ENCODE results near the gene TMEM132D.

TMEM132D gene

DNA sequence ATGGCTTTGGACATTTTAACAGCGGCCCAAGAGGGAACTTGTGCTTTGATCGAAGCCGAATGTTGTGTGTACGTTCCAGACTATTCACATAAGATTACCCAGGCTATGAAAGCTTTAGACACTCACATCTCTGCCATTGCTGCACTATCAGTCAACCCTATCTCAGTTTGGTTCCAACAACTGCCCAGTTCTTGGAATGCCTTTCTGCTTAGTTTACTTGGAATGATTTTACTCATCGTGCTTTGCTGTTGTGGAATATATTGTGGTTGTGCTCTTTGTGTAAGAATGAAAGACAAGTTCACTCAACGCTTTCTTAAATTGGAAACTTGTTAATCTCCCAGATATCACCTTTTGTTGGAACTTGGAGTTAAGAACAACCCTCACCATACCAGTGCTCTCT, 552.3 kb downstream of the TMEM132D start:
- no peak for DNase-seq (ENCODE audit: low read depth in 2 of 2)

- no peak for DNase-seq (ENCODE audit: low read depth in 2 of 2)
Measured at GRCh38 chr12:129339336-129339735, 564.5 kb downstream of the TMEM132D start.

DNA sequence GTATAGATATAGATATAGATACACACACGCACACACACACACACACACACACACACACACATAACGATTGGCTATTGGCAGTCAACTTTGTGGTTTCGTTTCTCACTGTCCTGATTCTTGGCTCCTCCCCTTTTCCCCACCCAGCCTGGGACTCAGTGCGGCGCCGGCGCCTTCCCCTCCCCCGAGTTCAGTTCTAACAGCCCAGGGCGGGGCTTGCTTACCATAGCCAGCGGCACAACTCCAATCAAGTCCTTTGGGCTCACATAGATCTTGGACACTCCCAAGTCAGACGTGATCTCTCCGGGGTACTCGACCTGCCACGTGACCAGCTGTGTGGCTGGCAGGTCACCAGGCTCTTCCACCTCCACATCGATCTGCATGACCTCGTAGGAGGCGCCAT, 566.4 kb downstream of the TMEM132D start:
- no peak for DNase-seq (ENCODE audit: low read depth in 2 of 2)

DNA sequence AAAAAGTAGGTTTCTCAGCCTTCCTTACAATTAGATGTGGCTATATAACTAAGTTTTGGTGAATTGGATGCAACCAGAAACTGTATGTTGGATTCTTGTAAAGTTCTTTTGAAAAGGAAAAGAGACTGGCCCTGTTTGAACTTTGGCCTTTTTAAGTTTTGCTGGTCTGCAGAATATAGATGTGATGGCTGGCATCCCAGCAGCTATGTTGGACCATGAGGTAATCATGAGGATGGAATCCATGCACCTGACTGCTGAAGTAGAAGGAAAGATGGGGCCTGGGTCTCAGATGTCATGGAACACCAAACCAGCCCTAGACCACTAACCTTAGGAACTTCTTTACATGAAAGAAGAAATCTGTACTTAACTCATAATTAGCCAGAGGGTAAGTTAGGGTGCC, 568.1 kb downstream of the TMEM132D start:
- DNase-seq (ENCODE audit: low read depth in 2 of 2) = no peak

DNA sequence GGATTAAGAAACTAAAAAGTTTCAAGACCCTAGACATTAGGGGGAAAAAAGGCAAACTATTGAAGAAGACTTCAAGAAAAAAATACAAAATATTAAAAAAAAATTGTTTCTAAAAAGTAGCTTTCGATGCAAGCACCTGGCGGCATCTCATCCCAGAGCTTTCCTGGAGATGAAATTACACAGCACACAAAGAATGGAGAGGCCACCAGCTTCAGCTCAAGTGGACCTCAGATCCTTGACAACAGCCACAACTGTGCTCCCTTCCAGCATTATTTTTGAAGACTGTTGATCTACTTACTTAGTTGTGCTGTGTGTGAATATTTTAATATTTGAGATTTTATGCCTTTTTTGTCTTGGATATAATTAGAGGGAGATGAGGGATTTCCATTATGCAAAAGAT, 571.5 kb downstream of the TMEM132D start:
- no peak for DNase-seq (ENCODE audit: low read depth in 2 of 2)

GRCh38 chr12:129331356-129332085, 572.3 kb downstream of the TMEM132D start:
- no peak for DNase-seq (ENCODE audit: low read depth in 2 of 2)

- DNase-seq (ENCODE audit: low read depth in 2 of 2) = no peak
Measured at GRCh38 chr12:129328235-129328634, 575.6 kb downstream of the TMEM132D start.

DNA sequence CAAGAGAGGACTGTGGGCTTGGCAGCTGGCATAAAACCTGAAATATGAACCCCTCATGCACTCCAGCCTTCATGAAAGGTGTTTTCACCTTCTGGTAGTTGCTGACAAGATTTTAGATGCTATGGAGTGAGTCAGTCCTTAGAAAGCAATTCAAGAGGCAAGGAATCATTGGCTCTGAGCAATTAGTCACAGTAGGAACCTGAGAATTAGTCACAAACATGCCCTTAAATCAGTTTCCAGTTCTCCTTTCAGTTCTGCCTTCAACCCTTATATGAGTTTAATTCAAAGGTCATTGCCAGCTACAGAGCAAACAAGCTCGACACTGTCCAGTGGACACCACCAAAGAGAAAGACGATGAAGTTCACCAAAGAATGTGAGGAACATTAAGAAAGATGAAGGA, 578.3 kb downstream of the TMEM132D start:
- DNase-seq (ENCODE audit: low read depth in 2 of 2) = no peak

- DNase-seq (ENCODE audit: low read depth in 2 of 2) = no peak
Measured at GRCh38 chr12:129312048-129312447, 591.8 kb downstream of the TMEM132D start.

DNA sequence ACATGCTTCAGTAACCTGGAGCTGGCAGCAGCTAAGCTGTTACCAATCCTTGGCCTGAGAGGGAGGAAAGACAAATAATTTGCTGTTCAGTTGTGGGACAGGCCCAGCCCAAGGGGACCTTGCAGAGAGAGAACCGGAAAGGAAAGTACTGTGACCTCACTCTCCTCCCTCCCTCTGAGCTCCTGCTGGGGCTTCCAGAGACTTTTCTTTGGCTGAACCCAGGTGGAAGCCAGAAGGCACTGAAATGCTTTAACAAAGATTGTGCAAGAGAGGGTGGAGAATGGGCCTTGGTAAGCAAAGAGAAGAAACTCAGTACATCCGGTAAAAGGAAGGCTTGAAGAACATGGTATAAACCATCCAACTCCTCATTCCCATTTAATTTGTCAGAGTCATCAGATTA, 593.5 kb downstream of the TMEM132D start:
- DNase-seq (ENCODE audit: low read depth in 2 of 2) = no peak

GRCh38 chr12:129305851-129306250, 598.0 kb downstream of the TMEM132D start:
- DNase-seq (ENCODE audit: low read depth in 2 of 2) = no peak

DNA sequence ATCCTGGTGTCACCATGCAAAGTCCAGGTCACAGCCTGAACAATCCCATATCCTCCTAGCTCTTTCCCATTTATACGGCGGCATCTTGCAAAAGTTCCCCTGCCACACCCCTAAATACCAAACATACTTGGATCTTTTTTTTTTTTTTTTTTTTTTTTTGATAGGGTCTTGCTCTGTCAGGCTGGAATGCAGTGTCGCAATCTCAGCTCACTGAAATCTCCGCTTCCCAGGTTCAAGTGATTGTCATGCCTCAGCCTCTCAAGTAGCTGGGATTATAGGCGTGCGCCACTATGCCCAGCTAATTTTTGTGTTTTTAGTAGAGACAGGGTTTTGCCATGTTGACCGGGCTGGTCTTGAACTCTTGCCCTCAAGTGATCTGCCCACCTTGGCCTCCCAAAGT, 599.3 kb downstream of the TMEM132D start:
- DNase-seq (ENCODE audit: low read depth in 2 of 2) = no peak

GRCh38 chr12:129300011-129300410, 603.8 kb downstream of the TMEM132D start:
- DNase-seq (ENCODE audit: low read depth in 2 of 2) = no peak

- DNase-seq (ENCODE audit: low read depth in 2 of 2) = no peak
Measured at GRCh38 chr12:129298921-129299320, 604.9 kb downstream of the TMEM132D start.

DNA sequence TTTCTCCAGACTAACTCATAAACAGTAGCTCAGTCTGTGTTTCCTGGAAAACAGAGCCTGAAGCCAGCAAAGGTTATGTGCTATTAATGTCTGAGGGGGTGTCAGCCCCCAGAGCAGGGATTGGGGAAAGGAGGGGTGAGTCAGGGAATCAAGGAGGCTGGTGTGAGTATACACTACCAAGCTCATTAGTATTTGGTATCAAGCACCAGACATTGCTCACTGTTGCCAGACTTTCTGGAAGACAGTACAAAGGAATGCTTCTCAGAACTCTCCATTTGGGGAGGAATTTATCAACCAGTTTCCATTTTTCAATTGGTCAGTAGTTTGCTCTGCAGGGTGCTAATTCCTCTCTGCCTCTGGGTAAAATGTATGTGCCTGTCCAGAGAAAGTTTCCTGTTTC, 607.2 kb downstream of the TMEM132D start:
- DNase-seq (ENCODE audit: low read depth in 2 of 2) = no peak

- DNase-seq (ENCODE audit: low read depth in 2 of 2) = no peak
Measured at GRCh38 chr12:129294868-129295267, 609.0 kb downstream of the TMEM132D start.

DNA sequence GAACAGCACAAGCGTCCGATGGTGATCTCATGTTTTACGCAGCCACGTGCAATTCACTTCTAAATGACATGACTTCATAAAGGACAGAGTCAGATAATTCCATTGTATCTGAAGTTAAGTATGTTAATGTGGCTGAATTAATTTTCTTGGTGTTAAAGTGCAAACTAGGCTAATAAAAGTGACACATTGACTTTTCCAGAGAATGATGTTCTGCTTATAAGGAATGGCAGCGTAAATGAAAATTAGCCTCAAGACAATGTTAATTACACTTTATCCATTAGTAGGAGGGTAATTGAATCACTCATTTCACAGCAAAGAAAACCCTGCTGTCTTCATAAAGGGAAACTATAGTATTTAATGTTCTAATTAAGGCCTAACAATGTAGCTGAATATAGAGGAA, 624.1 kb downstream of the TMEM132D start:
- no peak for DNase-seq (ENCODE audit: low read depth in 2 of 2)

- no peak for DNase-seq (ENCODE audit: low read depth in 2 of 2)
Measured at GRCh38 chr12:129276361-129277060, 627.3 kb downstream of the TMEM132D start.

DNA sequence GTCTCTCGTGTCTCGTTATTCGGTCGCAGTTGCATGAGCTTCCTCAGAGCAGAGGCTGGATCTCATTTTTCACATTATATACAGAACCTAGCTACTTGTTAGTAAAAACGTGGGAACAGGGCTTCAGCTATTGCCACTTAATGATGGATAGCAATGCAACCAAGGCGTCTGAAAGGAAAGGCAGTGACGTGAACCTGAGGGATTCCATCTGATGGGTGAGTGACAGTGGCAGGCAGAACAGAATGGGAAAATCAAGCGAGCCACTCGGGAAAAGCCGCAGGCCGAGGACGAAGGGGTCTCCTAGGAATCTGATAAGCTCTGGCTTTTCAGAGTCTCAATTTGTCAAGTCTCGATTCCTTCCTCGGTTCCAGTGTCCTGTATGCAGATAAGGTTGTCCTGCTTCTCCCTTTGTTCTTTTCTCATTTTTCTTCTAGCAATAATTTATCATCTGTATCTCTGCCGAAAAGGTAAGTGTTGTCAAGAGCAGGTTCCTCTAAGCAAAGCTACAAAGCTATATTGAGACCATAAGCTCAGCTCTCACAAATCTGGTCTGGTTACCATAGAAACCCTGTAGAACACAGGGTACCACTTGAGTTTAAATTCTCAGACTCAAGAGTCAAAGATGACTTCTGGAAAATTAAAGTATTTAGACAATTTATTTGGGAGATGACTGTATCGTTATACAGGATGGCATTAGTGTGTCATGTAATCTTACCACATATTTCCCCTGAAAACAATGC, 633.9 kb downstream of the TMEM132D start:
- DNase-seq (ENCODE audit: low read depth in 2 of 2) = no peak

- DNase-seq (ENCODE audit: low read depth in 2 of 2) = no peak
Measured at GRCh38 chr12:129258781-129259318, 645.0 kb downstream of the TMEM132D start.

DNA sequence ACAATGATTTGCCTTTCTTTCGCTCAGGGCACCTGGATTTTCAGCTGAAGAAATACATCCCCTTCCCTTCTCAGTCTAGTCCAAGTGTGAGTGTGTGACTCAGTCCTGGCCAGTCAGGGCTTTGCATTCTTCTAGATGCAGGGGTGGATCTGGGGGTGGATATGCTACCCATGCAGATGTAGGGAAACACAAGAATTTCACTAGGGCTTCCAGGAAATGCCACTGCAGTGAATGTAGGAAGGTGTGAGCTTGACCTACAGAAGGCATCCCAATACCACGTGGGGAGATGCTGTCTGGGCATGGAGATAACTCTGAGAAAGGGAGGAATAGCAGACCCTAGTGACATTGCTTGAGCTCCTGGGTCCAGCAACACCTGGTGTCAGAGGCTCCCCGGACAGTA, 646.3 kb downstream of the TMEM132D start:
- no peak for DNase-seq (ENCODE audit: low read depth in 2 of 2)

- no peak for DNase-seq (ENCODE audit: low read depth in 2 of 2)
Measured at GRCh38 chr12:129246630-129247029, 657.2 kb downstream of the TMEM132D start.

GRCh38 chr12:129245769-129246168, 658.1 kb downstream of the TMEM132D start:
- DNase-seq (ENCODE audit: low read depth in 2 of 2) = no peak
